Chondrocyte (in vitro differentiated cells): ENCODE data around the gene TBL3. TPM values are rescaled to one million over a fixed set of nuclear protein-coding genes. Genes with fewer than 3 reads are reported as not detected.

ENCODE experiments used
- DNase-seq: peaks from one replicate; pipeline ENCODE4 v3.0.0; 2021; ENCODE audit warnings: mixed read lengths, low spot score
- H3K27ac Mint-ChIP-seq: one replicate; pipeline ENCODE4 v1.8.0; 2021; ENCODE audit warnings: mild to moderate bottlenecking, moderate library complexity, mixed read lengths; ENCODE audit not compliant: unreplicated experiment
- H3K27me3 Mint-ChIP-seq: 2 replicates; pipeline ENCODE4 v1.8.0; 2021; ENCODE audit warnings: low read depth, mixed read lengths
- H3K36me3 Mint-ChIP-seq: 2 replicates; pipeline ENCODE4 v1.8.0; 2021; ENCODE audit warnings: low read depth, mixed read lengths
- H3K4me1 Mint-ChIP-seq: 2 replicates; pipeline ENCODE4 v1.8.0; 2021; ENCODE audit warnings: low read depth, mild to moderate bottlenecking, mixed read lengths
- H3K4me3 Mint-ChIP-seq: one replicate; pipeline ENCODE4 v1.8.0; 2021; ENCODE audit warnings: mild to moderate bottlenecking, moderate library complexity, mixed read lengths; ENCODE audit not compliant: unreplicated experiment
- H3K9me3 Mint-ChIP-seq: 2 replicates; pipeline ENCODE4 v1.8.0; 2021; ENCODE audit warnings: low read depth, mixed read lengths
- CTCF ChIP-seq: fragments of 200-600 bp; sonication (generic); IDR thresholded peaks from 2 replicates; pipeline ENCODE4 v1.5.0; 2021; ENCODE audit warnings: antibody characterized with exemption, mild to moderate bottlenecking, moderate library complexity
- total RNA-seq: library from RNA; stranded (reverse); gene quantifications from 3 replicates; pipeline ENCODE4 v1.2.1, GENCODE V29; 2021

The TBL3 gene
- total RNA-seq, 1 donor from 2014 or later: 21.6 TPM

GRCh38 chr16:1978476-1979120 lies 6.7 kb downstream of the TBL3 start:
- DNase-seq: no peak
- H3K27me3 Mint-ChIP-seq: no peaks in the 10 kb centered on the region
- no peak overlapping the region for H3K4me3 Mint-ChIP-seq
- no peak for TF ChIP-seq CTCF
- peaks cover 3% of the 10 kb centered on the region for H3K4me1 Mint-ChIP-seq
- H3K27ac Mint-ChIP-seq: no peak overlapping the region
- H3K9me3 Mint-ChIP-seq: no peaks in the 10 kb centered on the region
- H3K36me3 Mint-ChIP-seq: peaks cover 16% of the 10 kb centered on the region

- no peaks in the 10 kb centered on the region for H3K9me3 Mint-ChIP-seq
- no peak overlapping the region for H3K27ac Mint-ChIP-seq
- peaks cover 3% of the 10 kb centered on the region for H3K4me1 Mint-ChIP-seq
- H3K27me3 Mint-ChIP-seq: no peaks in the 10 kb centered on the region
- TF ChIP-seq CTCF: no peak
- H3K36me3 Mint-ChIP-seq: peaks cover 16% of the 10 kb centered on the region
- no peak overlapping the region for H3K4me3 Mint-ChIP-seq
- no peak for DNase-seq
Observed at GRCh38 chr16:1979271-1980029, 7.6 kb downstream of the TBL3 start.

GRCh38 chr16:1980030-1980769 lies 8.3 kb downstream of the TBL3 start:
- no peak overlapping the region for H3K4me3 Mint-ChIP-seq
- DNase-seq: no peak

GRCh38 chr16:1980770-1981087 lies 8.9 kb downstream of the TBL3 start:
- no peak overlapping the region for H3K4me3 Mint-ChIP-seq
- H3K36me3 Mint-ChIP-seq: peaks cover 12% of the 10 kb centered on the region
- H3K27ac Mint-ChIP-seq: no peak overlapping the region
- H3K4me1 Mint-ChIP-seq: peaks cover 12% of the 10 kb centered on the region
- no peak for DNase-seq
- no peak for TF ChIP-seq CTCF
- no peaks in the 10 kb centered on the region for H3K9me3 Mint-ChIP-seq
- H3K27me3 Mint-ChIP-seq: no peaks in the 10 kb centered on the region

More at GRCh38 chr16:1980030-1980769, 8.3 kb downstream of the TBL3 start:
- H3K27ac Mint-ChIP-seq: no peak overlapping the region
- no peaks in the 10 kb centered on the region for H3K9me3 Mint-ChIP-seq
- no peak for TF ChIP-seq CTCF
- H3K27me3 Mint-ChIP-seq: no peaks in the 10 kb centered on the region
- H3K4me1 Mint-ChIP-seq: peaks cover 11% of the 10 kb centered on the region
- peaks cover 12% of the 10 kb centered on the region for H3K36me3 Mint-ChIP-seq

- TF ChIP-seq CTCF: no peak
- Mint-ChIP-seq H3K4me3 (no peak within 1 kb of the TSS), H3K9me3 (no peaks in the 10 kb centered on the region), H3K4me1 (peaks cover 12% of the 10 kb centered on the region), H3K36me3 (peaks cover 6% of the 10 kb centered on the region), H3K27me3 (no peaks in the 10 kb centered on the region), H3K27ac (no peak within 1 kb of the TSS)
- DNase-seq: no peak
Observed at GRCh38 chr16:1981398-1981836, 9.6 kb downstream of the TBL3 start, which contains the start of gene NOXO1. NOXO1 (minus strand) TSS chr16:1981469; CDS start chr16:1981179, 290 bp downstream.
